Skeletal muscle satellite cell (primary cell): Measurements from ENCODE around the gene PHYHIPL.
"Not testable (repeated sequence)": the region's sequence is repeated elsewhere in the genome, so short reads cannot be mapped to it uniquely, and the experiment has no call there.

ENCODE experiments used
- H3K27me3 ChIP-seq: 2 replicates; pipeline ENCODE4 v1.7.0; 2013; ENCODE audit warnings: low read length; ENCODE audit not compliant: control insufficient read depth, insufficient read depth
- H3K36me3 ChIP-seq: 2 replicates; pipeline ENCODE4 v1.7.0; 2013; ENCODE audit warnings: mild to moderate bottlenecking, control low read depth, low read length; ENCODE audit not compliant: insufficient read depth
- H3K4me1 ChIP-seq: 2 replicates; pipeline ENCODE4 v1.7.0; 2013; ENCODE audit warnings: low read length; ENCODE audit not compliant: control insufficient read depth, insufficient read depth
- H3K4me2 ChIP-seq: 2 replicates; pipeline ENCODE4 v1.7.0; 2013; ENCODE audit warnings: mild to moderate bottlenecking, low read length
- H3K4me3 ChIP-seq: 2 replicates; pipeline ENCODE4 v1.7.0; 2013; ENCODE audit warnings: low read length
- H3K9ac ChIP-seq: 2 replicates; pipeline ENCODE4 v1.7.0; 2013; ENCODE audit warnings: mild to moderate bottlenecking, low read depth, low read length, moderate library complexity
- H3K9me3 ChIP-seq: replicated peaks from 2 replicates; pipeline ENCODE4 v1.7.0; 2013; ENCODE audit warnings: mild to moderate bottlenecking, control low read depth, low read length

PHYHIPL gene

GRCh38 chr10:59236064-59236697, 59.7 kb downstream of the PHYHIPL start:
- no peaks in the 10 kb centered on the region for H3K9me3 ChIP-seq

GRCh38 chr10:59237775-59238174, 61.3 kb downstream of the PHYHIPL start:
- H3K27me3 ChIP-seq, result no peaks in the 10 kb centered on the region
- no peaks in the 10 kb centered on the region for H3K9me3 ChIP-seq
- H3K4me1 ChIP-seq, result peaks cover 4% of the 10 kb centered on the region
- no peaks in the 10 kb centered on the region for H3K36me3 ChIP-seq
- H3K4me3 ChIP-seq, result no peak overlapping the region
- no peak overlapping the region for H3K4me2 ChIP-seq
- H3K9ac ChIP-seq, result no peak overlapping the region

More at GRCh38 chr10:59236064-59236697, 59.7 kb downstream of the PHYHIPL start:
- Histone ChIP-seq H3K4me2 (no peak overlapping the region), H3K36me3 (no peaks in the 10 kb centered on the region), H3K27me3 (no peaks in the 10 kb centered on the region), H3K4me3 (no peak overlapping the region), H3K9ac (no peak overlapping the region), H3K4me1 (peaks cover 4% of the 10 kb centered on the region)

GRCh38 chr10:59239108-59239507, 62.7 kb downstream of the PHYHIPL start:
- H3K4me3 ChIP-seq, H3K9ac ChIP-seq, H3K4me1 ChIP-seq, H3K9me3 ChIP-seq, H3K36me3 ChIP-seq, H3K4me2 ChIP-seq, H3K27me3 ChIP-seq: not testable (repeated sequence)

DNA sequence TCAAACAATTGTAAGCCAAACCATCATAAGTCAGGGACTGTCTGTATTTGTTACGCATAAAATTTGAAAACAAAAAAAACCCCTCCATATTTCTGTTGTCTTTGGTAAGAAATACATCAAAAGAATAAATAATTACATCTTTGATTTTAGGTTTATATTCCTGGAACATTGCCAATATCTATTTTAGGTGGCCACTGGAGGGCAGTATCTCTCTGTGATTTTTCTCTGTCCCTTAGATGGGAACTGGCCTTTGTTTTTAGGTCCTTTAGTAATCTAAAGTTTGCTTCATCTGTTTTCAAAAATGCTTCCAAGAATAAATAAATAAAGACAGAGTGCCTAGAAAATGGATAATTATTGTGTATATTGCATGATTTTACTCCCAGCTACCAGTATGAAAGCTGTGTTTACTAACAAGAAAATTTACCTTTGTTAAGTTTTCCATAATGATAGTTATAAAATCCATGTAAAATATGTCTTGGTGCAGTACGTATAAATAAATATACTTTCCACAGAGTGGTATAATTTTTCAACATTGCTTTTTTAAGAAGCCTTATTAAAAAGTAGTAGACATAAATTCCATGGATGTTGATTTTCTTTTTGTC, 64.2 kb downstream of the PHYHIPL start:
- Histone ChIP-seq H3K9ac (no peak overlapping the region), H3K4me1 (no peaks in the 10 kb centered on the region), H3K36me3 (no peaks in the 10 kb centered on the region), H3K4me3 (no peak overlapping the region), H3K4me2 (no peak overlapping the region), H3K27me3 (no peaks in the 10 kb centered on the region), H3K9me3 (no peaks in the 10 kb centered on the region)

- Histone ChIP-seq H3K27me3 (no peaks in the 10 kb centered on the region), H3K4me1 (no peaks in the 10 kb centered on the region), H3K36me3 (no peaks in the 10 kb centered on the region), H3K9ac (no peak overlapping the region), H3K4me2 (no peak overlapping the region), H3K9me3 (no peaks in the 10 kb centered on the region), H3K4me3 (no peak overlapping the region)
These were observed 65.6 kb downstream of the PHYHIPL start for GRCh38 chr10:59242057-59242456.

DNA sequence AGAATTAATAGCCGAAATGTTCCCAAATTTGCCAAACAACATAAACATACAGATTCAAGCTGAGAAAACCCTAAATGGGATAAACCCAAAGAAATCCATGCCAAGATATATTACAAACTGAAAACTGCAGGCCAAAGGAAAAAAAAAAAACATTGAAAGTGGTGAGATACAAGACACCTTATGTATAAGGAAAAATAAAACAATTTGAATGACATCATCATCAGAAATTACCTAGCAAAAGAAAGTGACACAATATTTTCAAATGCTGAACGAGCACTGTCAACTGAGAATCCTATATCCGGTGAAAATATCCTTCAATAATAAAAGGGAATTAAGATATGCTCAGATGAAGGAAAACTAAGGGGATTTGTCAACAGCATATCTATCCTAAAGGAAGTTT, 66.5 kb downstream of the PHYHIPL start:
- no peaks in the 10 kb centered on the region for H3K9me3 ChIP-seq
- H3K4me1 ChIP-seq, result no peaks in the 10 kb centered on the region
- H3K36me3 ChIP-seq, result no peaks in the 10 kb centered on the region
- no peak overlapping the region for H3K4me3 ChIP-seq
- no peaks in the 10 kb centered on the region for H3K27me3 ChIP-seq
- no peak overlapping the region for H3K9ac ChIP-seq
- no peak overlapping the region for H3K4me2 ChIP-seq

DNA sequence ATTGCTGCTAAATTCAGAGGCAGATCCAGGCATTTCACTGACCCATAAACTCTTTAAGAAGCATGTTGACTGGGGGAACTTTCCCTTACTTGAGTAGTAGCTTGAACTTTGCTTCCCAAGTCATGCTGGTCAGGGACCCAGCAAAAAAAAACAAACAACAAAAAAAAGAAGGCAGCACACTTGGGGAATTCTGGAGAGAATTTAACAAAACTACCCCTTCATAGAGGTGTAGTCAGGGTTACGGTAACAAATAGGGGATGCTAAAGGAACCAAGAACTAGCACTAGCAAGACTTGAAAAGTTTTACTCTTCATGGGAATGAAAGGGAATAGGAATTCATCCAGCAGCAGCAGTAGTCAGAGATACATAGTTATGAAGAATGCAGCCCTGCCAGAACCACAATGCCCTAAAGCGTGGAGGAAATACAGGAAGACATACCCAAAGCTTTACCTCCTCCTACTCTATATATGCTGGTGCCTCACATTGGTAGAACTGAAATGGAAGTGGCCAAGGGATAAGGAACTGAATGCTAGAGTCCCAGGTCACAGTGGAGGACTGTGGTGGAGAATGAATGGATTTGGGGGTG, 67.3 kb downstream of the PHYHIPL start:
- H3K4me3 ChIP-seq, result no peak overlapping the region
- H3K4me1 ChIP-seq, result no peaks in the 10 kb centered on the region
- no peaks in the 10 kb centered on the region for H3K9me3 ChIP-seq
- no peak overlapping the region for H3K4me2 ChIP-seq
- H3K36me3 ChIP-seq, result no peaks in the 10 kb centered on the region
- H3K9ac ChIP-seq, result no peak overlapping the region
- no peaks in the 10 kb centered on the region for H3K27me3 ChIP-seq

- Histone ChIP-seq H3K4me3 (no peak overlapping the region), H3K4me2 (no peak overlapping the region), H3K9ac (no peak overlapping the region), H3K9me3 (no peaks in the 10 kb centered on the region), H3K27me3 (no peaks in the 10 kb centered on the region), H3K36me3 (no peaks in the 10 kb centered on the region), H3K4me1 (no peaks in the 10 kb centered on the region)
These were observed 68.4 kb downstream of the PHYHIPL start for GRCh38 chr10:59244871-59245270.

DNA sequence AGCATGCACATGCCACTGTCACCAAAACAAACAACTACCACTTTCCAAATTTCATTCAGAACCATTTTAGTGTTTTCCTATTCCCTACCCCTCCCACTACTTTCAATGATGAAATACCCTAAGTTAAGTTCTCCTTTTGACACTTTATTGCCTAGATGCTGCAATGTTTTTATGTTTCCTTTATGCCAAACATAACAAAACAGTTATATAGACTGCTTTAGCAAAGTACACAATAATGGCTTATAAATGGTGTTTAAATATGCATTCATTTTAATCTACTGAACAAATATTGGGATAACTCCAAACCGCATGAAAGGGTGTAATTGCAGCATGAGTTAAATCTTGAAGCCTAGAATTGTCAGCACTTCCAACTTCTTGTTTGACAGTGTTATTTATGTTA, 69.2 kb downstream of the PHYHIPL start:
- H3K4me2 ChIP-seq, result no peak overlapping the region
- no peaks in the 10 kb centered on the region for H3K27me3 ChIP-seq
- no peaks in the 10 kb centered on the region for H3K36me3 ChIP-seq
- H3K4me1 ChIP-seq, result no peaks in the 10 kb centered on the region
- no peak overlapping the region for H3K9ac ChIP-seq
- no peak overlapping the region for H3K4me3 ChIP-seq
- no peaks in the 10 kb centered on the region for H3K9me3 ChIP-seq

DNA sequence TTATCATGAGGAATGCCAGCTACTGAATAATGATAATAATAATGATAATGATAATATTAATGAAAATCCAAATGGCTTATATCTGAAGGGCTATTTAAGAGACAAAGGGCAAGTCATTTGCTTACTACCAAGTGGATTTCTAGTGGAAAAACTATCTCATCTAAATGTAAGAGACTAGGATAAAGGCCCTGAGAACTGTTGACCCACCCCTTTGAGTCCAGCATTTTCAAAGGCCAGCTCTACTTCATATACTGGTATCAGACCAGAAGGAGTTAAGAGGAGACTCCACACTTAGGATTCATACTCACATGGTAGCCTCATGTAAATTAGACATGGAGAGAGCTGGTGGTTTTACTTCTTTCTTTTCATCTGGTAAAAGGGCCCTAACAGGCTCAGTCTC, 76.0 kb downstream of the PHYHIPL start:
- no peaks in the 10 kb centered on the region for H3K9me3 ChIP-seq
- H3K4me2 ChIP-seq, result no peak overlapping the region

GRCh38 chr10:59255463-59255862, 79.0 kb downstream of the PHYHIPL start:
- no peaks in the 10 kb centered on the region for H3K9me3 ChIP-seq
- no peak overlapping the region for H3K4me3 ChIP-seq
- H3K9ac ChIP-seq, result no peak overlapping the region
- H3K27me3 ChIP-seq, result no peaks in the 10 kb centered on the region
- H3K4me1 ChIP-seq, result no peaks in the 10 kb centered on the region
- H3K4me2 ChIP-seq, result no peak overlapping the region
- no peaks in the 10 kb centered on the region for H3K36me3 ChIP-seq

More for the DNA sequence above, 76.0 kb downstream of the PHYHIPL start:
- Histone ChIP-seq H3K27me3 (no peaks in the 10 kb centered on the region), H3K36me3 (no peaks in the 10 kb centered on the region), H3K9ac (no peak overlapping the region), H3K4me1 (no peaks in the 10 kb centered on the region), H3K4me3 (no peak overlapping the region)

DNA sequence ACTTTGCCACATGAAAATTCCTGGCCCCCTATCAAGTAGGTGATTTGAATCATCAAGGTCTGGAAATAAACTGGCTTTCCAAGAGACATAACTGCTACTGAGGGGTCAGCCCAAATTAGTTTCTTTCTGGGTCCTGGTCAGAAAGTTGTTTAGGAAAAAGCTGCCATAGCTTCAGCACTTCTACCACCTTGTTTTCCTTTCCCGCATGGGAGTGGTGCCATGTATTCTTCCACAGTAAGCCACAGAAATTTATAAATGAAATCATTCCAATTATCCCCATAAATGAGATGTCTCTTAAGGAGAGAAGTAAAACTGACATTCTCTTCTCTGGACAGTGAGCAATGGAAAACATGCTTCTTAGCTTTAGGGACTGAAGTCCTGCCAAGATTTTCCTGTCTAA, 80.8 kb downstream of the PHYHIPL start:
- H3K9me3 ChIP-seq, result no peaks in the 10 kb centered on the region

More for the DNA sequence above, 80.8 kb downstream of the PHYHIPL start:
- H3K4me2 ChIP-seq, result no peak overlapping the region
- no peak overlapping the region for H3K9ac ChIP-seq
- no peaks in the 10 kb centered on the region for H3K27me3 ChIP-seq
- H3K4me1 ChIP-seq, result no peaks in the 10 kb centered on the region
- no peaks in the 10 kb centered on the region for H3K36me3 ChIP-seq
- H3K4me3 ChIP-seq, result no peak overlapping the region
